Liver (tissue), 9 donors: ENCODE measurements around the gene NPAS1. TPM values are rescaled to one million over a fixed set of nuclear protein-coding genes. Genes with fewer than 3 reads are reported as not detected.
"Not testable (repeated sequence)": the region's sequence is repeated elsewhere in the genome, so short reads cannot be mapped to it uniquely, and the experiment has no call there.

Experiments used
- DNase-seq: peaks from one replicate; pipeline ENCODE4 v3.0.0-alpha.2; 2017; ENCODE audit warnings: low spot score
- H3K27ac ChIP-seq, 2 donors: one replicate each; pipeline ENCODE4 v1.7.0; 2013; ENCODE audit warnings: inconsistent platforms in 2 of 2, low read length in 2 of 2, control low read depth in 1 of 2, low read depth in 1 of 2, mild to moderate bottlenecking in 1 of 2
- H3K27me3 ChIP-seq, 4 donors: one replicate each; pipeline versions ENCODE4 v1.6.1 to v1.7.0; 2013; ENCODE audit warnings: low read length in 3 of 4, inconsistent platforms in 1 of 4, mild to moderate bottlenecking in 1 of 4, moderate library complexity in 1 of 4; ENCODE audit not compliant: control insufficient read depth in 4 of 4, insufficient read depth in 4 of 4
- H3K36me3 ChIP-seq, 4 donors: one replicate each; pipeline versions ENCODE4 v1.6.1 to v1.7.0; 2013; ENCODE audit warnings: low read length in 3 of 4, mild to moderate bottlenecking in 3 of 4, low read depth in 1 of 4, moderate library complexity in 1 of 4; ENCODE audit not compliant: control insufficient read depth in 4 of 4, insufficient read depth in 3 of 4
- H3K4me1 ChIP-seq, 4 donors: one replicate each; pipeline versions ENCODE4 v1.6.1 to v1.7.0; 2013; ENCODE audit warnings: low read length in 3 of 4, mild to moderate bottlenecking in 3 of 4, moderate library complexity in 1 of 4; ENCODE audit not compliant: control insufficient read depth in 4 of 4, insufficient read depth in 4 of 4
- H3K4me3 ChIP-seq, 3 donors: one replicate each; pipeline versions ENCODE4 v1.6.1 to v1.7.0; 2013; ENCODE audit warnings: low read length in 3 of 3, control low read depth in 1 of 3, low read depth in 1 of 3, mild to moderate bottlenecking in 1 of 3
- H3K9ac ChIP-seq, 2 donors: one replicate each; pipeline ENCODE4 v1.7.0; 2013; ENCODE audit warnings: low read length in 2 of 2, mild to moderate bottlenecking in 2 of 2, moderate library complexity in 2 of 2, control low read depth in 1 of 2, low read depth in 1 of 2
- H3K9me3 ChIP-seq, 4 donors: one replicate each; pipeline versions ENCODE4 v1.6.1 to v1.7.0; 2013; ENCODE audit warnings: low read length in 3 of 4; ENCODE audit not compliant: control insufficient read depth in 4 of 4
- ATF3 ChIP-seq: IDR thresholded peaks from 2 replicates; pipeline ENCODE4 v1.6.1; 2016; ENCODE audit warnings: antibody characterized with exemption
- EGR1 ChIP-seq, 2 donors: IDR thresholded peaks; 2 replicates each; pipeline ENCODE4 v1.6.1; 2016 to 2018; ENCODE audit warnings: antibody characterized with exemption in 2 of 2, low read depth in 2 of 2
- FOXA1 ChIP-seq: IDR thresholded peaks from 2 replicates; pipeline ENCODE4 v1.6.1; 2016; ENCODE audit warnings: antibody characterized with exemption
- FOXA2 ChIP-seq: IDR thresholded peaks from 2 replicates; pipeline ENCODE4 v1.6.1; 2016; ENCODE audit warnings: antibody characterized with exemption
- GABPA ChIP-seq, 2 donors: IDR thresholded peaks in 1 of 2; conservative IDR thresholded peaks in 1 of 2; 2 replicates each; pipeline ENCODE4 v1.6.1; 2016; ENCODE audit warnings: antibody characterized with exemption in 2 of 2, mild to moderate bottlenecking in 1 of 2, moderate library complexity in 1 of 2
- HNF4A ChIP-seq, 2 donors: conservative IDR thresholded peaks; 2 replicates each; pipeline ENCODE4 v1.6.1; 2016; ENCODE audit warnings: antibody characterized with exemption in 2 of 2, mild to moderate bottlenecking in 2 of 2
- HNF4G ChIP-seq: IDR thresholded peaks from 2 replicates; pipeline ENCODE4 v1.6.1; 2016; ENCODE audit warnings: antibody characterized with exemption
- MAX ChIP-seq: IDR thresholded peaks from 2 replicates; pipeline ENCODE4 v1.6.1; 2016; ENCODE audit warnings: antibody characterized with exemption
- NR2F2 ChIP-seq: IDR thresholded peaks from 2 replicates; pipeline ENCODE4 v1.6.1; 2016; ENCODE audit warnings: antibody characterized with exemption
- RAD21 ChIP-seq, 2 donors: IDR thresholded peaks; 2 replicates each; pipeline ENCODE4 v1.6.1; 2016; ENCODE audit warnings: antibody characterized with exemption in 2 of 2, mild to moderate bottlenecking in 2 of 2
- REST ChIP-seq: IDR thresholded peaks from 2 replicates; pipeline ENCODE4 v1.6.1; 2016; ENCODE audit warnings: antibody characterized with exemption, mild to moderate bottlenecking
- RXRA ChIP-seq, 2 donors: IDR thresholded peaks; 2 replicates each; pipeline ENCODE4 v1.6.1; 2017 to 2018; ENCODE audit warnings: antibody characterized with exemption in 2 of 2, mild to moderate bottlenecking in 1 of 2
- SP1 ChIP-seq: IDR thresholded peaks from 2 replicates; pipeline ENCODE4 v1.6.1; 2018; ENCODE audit warnings: antibody characterized with exemption, mild to moderate bottlenecking
- TAF1 ChIP-seq: conservative IDR thresholded peaks from 2 replicates; pipeline ENCODE4 v1.6.1; 2016; ENCODE audit warnings: antibody characterized with exemption, mild to moderate bottlenecking
- YY1 ChIP-seq: IDR thresholded peaks from 2 replicates; pipeline ENCODE4 v1.6.1; 2016; ENCODE audit warnings: antibody characterized with exemption, mild to moderate bottlenecking
- ZBTB33 ChIP-seq: IDR thresholded peaks from 2 replicates; pipeline ENCODE4 v1.6.1; 2016; ENCODE audit warnings: antibody characterized with exemption
- WGBS: extraction: QIAGEN DNeasy Blood & Tissue Kit; methylation state at CpG from one replicate; pipeline ENCODE4 v1.1.7; 2013; 5-methylcytosine and 5-hydroxymethylcytosine counted together
- polyA plus RNA-seq, 2 donors: library from polyadenylated mRNA; stranded (reverse) in 1 of 2; unstranded in 1 of 2; fragments of 200-250 nt in 1 of 2; fragments of >200 nt in 1 of 2; fragmentation: Nextera tagmentation in 1 of 2; extraction: Ambion mirVana in 1 of 2; gene quantifications; one replicate each; pipeline versions ENCODE4 v1.2.1 to v1.2.3, GENCODE V29; 2013 to 2015
- total RNA-seq, 2 donors: library from RNA; depleted of rRNA; stranded (reverse); fragments of >200 nt; gene quantifications; one replicate each; pipeline ENCODE4 v1.2.3, GENCODE V29; 2014
- TF ChIP-seq, protein P1 (sequence below): fragments of 150-350 bp; IDR thresholded peaks from 2 replicates; pipeline ENCODE4 v1.5.1; 2017; ENCODE audit warnings: improper control_type of control experiment, low read depth, low read length; ENCODE audit not compliant: missing input control
- donor health status: healthy.
- donor health status: healthy.
- donor health status: healthy.
- donor health status: healthy.
- donor health status: healthy.

Gene NPAS1
- total and polyA plus RNA-seq, 4 donors: 0.22 TPM; not detected in 3

DNA sequence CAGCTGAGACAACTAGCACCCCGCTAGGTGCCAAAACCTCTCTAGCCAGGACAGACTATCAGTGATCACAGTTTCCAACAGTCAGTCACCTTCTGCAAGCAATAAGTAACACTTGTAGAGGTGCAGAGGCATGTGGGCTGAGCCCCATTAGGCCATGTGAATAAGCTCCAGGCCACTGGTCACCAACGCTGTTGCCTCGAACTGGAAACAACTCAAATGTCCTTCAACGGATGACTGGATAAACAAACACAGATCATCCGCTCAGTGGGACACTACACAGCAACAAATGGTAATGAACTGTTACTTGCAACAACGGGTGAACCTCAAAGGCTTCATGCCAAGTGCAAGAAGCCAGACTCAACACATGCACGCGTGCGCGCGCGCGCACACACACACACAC, 56.3 kb downstream of the NPAS1 start:
- no peak for DNase-seq
- no peaks in the 10 kb centered on the region for H3K27me3 ChIP-seq
- TF ChIP-seq RAD21 (IDR thresholded peaks at IDR 0.05) (no peak), ZBTB33 (no peak), ATF3 (no peak), NR2F2 (no peak)
- H3K4me1 ChIP-seq: peaks cover 0 to 5% (median 2%) of the 10 kb centered on the region in 4 donors
- H3K36me3 ChIP-seq: peaks cover 12 to 45% (median 25%) of the 10 kb centered on the region in 4 donors
- no peak overlapping the region for H3K9ac ChIP-seq
- H3K4me3 ChIP-seq: no peak overlapping the region
- H3K9me3 ChIP-seq: no peaks in the 10 kb centered on the region
- WGBS: 67% methylated on average over 13 of the region's 13 CpGs
- H3K27ac ChIP-seq: no peak overlapping the region

- not testable (repeated sequence) for H3K27ac ChIP-seq, DNase-seq, H3K4me3 ChIP-seq, H3K4me1 ChIP-seq, H3K27me3 ChIP-seq, H3K9me3 ChIP-seq, H3K9ac ChIP-seq
- 96% methylated on average over 13 of the region's 13 CpGs for WGBS
- H3K36me3 ChIP-seq: peaks cover 13 to 47% (median 35%) of the 10 kb centered on the region in 4 donors
These were observed 58.7 kb downstream of the NPAS1 start for GRCh38 chr19:47078351-47078750.

DNA sequence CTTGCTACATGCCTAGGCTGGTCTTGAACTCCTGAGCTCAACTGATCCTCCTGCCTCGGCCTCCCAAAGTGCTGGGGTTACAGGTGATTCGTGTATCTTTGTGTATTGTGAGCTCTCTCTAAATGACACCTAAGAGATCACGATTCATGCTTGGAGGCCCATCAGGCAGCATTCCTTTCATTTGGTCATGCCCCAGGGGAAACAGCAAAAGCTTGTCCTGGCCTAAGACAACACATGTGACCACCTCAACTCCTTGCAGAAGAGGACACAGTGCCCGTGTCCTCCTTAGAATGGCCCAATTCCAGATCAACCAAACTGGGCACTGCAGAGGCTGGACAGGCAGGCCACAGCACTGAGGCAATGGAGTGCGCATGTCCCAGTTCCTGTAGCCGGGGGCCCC, 61.5 kb downstream of the NPAS1 start:
- Histone ChIP-seq H3K4me1 (peaks cover 0 to 5% (median 2%) of the 10 kb centered on the region in 4 donors), H3K9me3 (no peaks in the 10 kb centered on the region), H3K27ac (no peak overlapping the region), H3K9ac (no peak overlapping the region), H3K27me3 (no peaks in the 10 kb centered on the region), H3K4me3 (no peak overlapping the region), H3K36me3 (peaks cover 15 to 55% (median 42%) of the 10 kb centered on the region in 4 donors)
- TF ChIP-seq TAF1 (no peak), EGR1 (IDR thresholded peaks at IDR 0.05; ENCODE audit: low read depth in 2 of 2) (no peak), MAX (no peak), NR2F2 (no peak), SP1 (no peak)
- TF ChIP-seq, protein P1, sequence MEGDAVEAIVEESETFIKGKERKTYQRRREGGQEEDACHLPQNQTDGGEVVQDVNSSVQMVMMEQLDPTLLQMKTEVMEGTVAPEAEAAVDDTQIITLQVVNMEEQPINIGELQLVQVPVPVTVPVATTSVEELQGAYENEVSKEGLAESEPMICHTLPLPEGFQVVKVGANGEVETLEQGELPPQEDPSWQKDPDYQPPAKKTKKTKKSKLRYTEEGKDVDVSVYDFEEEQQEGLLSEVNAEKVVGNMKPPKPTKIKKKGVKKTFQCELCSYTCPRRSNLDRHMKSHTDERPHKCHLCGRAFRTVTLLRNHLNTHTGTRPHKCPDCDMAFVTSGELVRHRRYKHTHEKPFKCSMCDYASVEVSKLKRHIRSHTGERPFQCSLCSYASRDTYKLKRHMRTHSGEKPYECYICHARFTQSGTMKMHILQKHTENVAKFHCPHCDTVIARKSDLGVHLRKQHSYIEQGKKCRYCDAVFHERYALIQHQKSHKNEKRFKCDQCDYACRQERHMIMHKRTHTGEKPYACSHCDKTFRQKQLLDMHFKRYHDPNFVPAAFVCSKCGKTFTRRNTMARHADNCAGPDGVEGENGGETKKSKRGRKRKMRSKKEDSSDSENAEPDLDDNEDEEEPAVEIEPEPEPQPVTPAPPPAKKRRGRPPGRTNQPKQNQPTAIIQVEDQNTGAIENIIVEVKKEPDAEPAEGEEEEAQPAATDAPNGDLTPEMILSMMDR: no peak
- 91% methylated on average over 6 of the region's 6 CpGs for WGBS
- DNase-seq: no peak

DNA sequence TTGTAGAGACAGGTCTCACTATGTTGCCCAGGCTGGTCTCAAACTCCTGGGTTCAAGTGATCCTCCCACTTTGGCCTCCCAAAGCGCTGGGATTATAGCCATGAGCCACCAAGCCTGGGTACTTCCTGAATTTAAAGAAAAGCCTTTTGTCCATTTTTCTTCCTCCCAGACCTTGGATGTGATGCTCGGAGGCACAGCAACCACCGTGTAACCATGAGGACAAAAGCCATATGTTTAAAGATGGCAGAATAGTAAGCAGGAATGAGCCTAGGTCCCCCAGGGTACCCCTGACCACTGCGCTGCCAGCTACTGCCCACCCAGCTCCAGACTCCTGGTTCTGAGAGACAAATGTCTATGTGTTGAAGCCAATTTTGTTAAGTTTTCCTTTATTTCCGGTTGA, 62.9 kb downstream of the NPAS1 start:
- Histone ChIP-seq H3K4me1 (peaks cover 0 to 5% (median 2%) of the 10 kb centered on the region in 4 donors), H3K27ac (no peak overlapping the region), H3K36me3 (peaks cover 16 to 57% (median 41%) of the 10 kb centered on the region in 4 donors), H3K9me3 (no peaks in the 10 kb centered on the region), H3K9ac (no peak overlapping the region), H3K4me3 (no peak overlapping the region), H3K27me3 (no peaks in the 10 kb centered on the region)
- DNase-seq: no peak
- 96% methylated on average over 5 of the region's 5 CpGs for WGBS
- TF ChIP-seq YY1 (no peak), RXRA (IDR thresholded peaks at IDR 0.05) (no peak), FOXA1 (no peak), REST (no peak), TAF1 (no peak), MAX (no peak), FOXA2 (no peak), HNF4A (conservative IDR thresholded peaks at IDR 0.05) (no peak), NR2F2 (no peak), GABPA (IDR thresholded peaks at IDR 0.05 in 1 of 2, conservative IDR thresholded peaks at IDR 0.05 in 1 of 2) (no peak), HNF4G (no peak)
